Naive thymus-derived CD4-positive, alpha-beta T cell (primary cell): ENCODE data around the gene SELPLG. TPM values are rescaled to one million over a fixed set of nuclear protein-coding genes. Genes with fewer than 3 reads are reported as not detected.
"Not testable (repeated sequence)": the region's sequence is repeated elsewhere in the genome, so short reads cannot be mapped to it uniquely, and the experiment has no call there.

Source experiments
- ATAC-seq: fragments of 150-1000 bp; cut with Tn5 transposase; 2 replicates; pipeline ENCODE4 v1.10.0; 2021; ENCODE audit warnings: mild to moderate bottlenecking, moderate library complexity
- CTCF ChIA-PET: fragments of 350-600 bp; sonication (Branson Sonifier 250); formaldehyde crosslinking; loops from one replicate; lab custom pipeline; 2021; ENCODE audit warnings: antibody characterized with exemption; lab: Charles Lee
- POLR2A ChIA-PET: fragments of 350-600 bp; sonication (Branson Sonifier 250); formaldehyde crosslinking; loops from one replicate; lab custom pipeline; 2021; ENCODE audit warnings: antibody characterized with exemption, inconsistent platforms; lab: Charles Lee
- DNase-seq, 9 donors: peaks; one replicate each; pipeline versions ENCODE4 v3.0.0 to v3.0.0-alpha.2; 2020 to 2022; ENCODE audit warnings: mixed read lengths in 1 of 9
- H3K27ac ChIP-seq: one replicate; pipeline ENCODE4 v1.7.0; 2013; ENCODE audit warnings: mild to moderate bottlenecking, low read depth, low read length, moderate library complexity
- H3K27me3 ChIP-seq, 2 donors: one replicate each; pipeline ENCODE4 v1.7.0; 2013; ENCODE audit warnings: low read length in 2 of 2, mild to moderate bottlenecking in 2 of 2, moderate library complexity in 2 of 2; ENCODE audit not compliant: control insufficient read depth in 2 of 2, insufficient read depth in 2 of 2
- H3K36me3 ChIP-seq, 3 experiments: 1 replicate in 2 of 3; 2 replicates in 1 of 3; pipeline ENCODE4 v1.7.0; 2013; ENCODE audit warnings: low read length in 3 of 3, mild to moderate bottlenecking in 3 of 3, moderate library complexity in 1 of 3; ENCODE audit not compliant: insufficient read depth in 3 of 3, control insufficient read depth in 2 of 3
- H3K4me1 ChIP-seq, 2 donors: one replicate each; pipeline ENCODE4 v1.7.0; 2013; ENCODE audit warnings: low read length in 2 of 2, mild to moderate bottlenecking in 2 of 2, moderate library complexity in 1 of 2; ENCODE audit not compliant: control insufficient read depth in 2 of 2, insufficient read depth in 2 of 2
- H3K4me3 ChIP-seq: 2 replicates; pipeline ENCODE4 v1.7.0; 2013; ENCODE audit warnings: mild to moderate bottlenecking, low read length
- H3K9me3 ChIP-seq, 3 experiments: 1 replicate in 2 of 3; 2 replicates in 1 of 3; pipeline ENCODE4 v1.7.0; 2013; ENCODE audit warnings: low read length in 3 of 3; ENCODE audit not compliant: control insufficient read depth in 2 of 3
- H3K27ac Mint-ChIP-seq, 9 donors: one replicate each; pipeline ENCODE4 v1.8.0; 2020 to 2022; ENCODE audit warnings: mixed read lengths in 9 of 9, mild to moderate bottlenecking in 8 of 9, moderate library complexity in 5 of 9, inconsistent platforms in 2 of 9
- H3K27me3 Mint-ChIP-seq, 5 donors: one replicate each; pipeline ENCODE4 v1.8.0; 2021 to 2022; ENCODE audit warnings: mixed read lengths in 5 of 5, mild to moderate bottlenecking in 1 of 5
- H3K36me3 Mint-ChIP-seq, 5 donors: one replicate each; pipeline ENCODE4 v1.8.0; 2020 to 2022; ENCODE audit warnings: mixed read lengths in 5 of 5, mild to moderate bottlenecking in 3 of 5, inconsistent platforms in 1 of 5
- H3K4me1 Mint-ChIP-seq, 7 donors: one replicate each; pipeline ENCODE4 v1.8.0; 2020 to 2022; ENCODE audit warnings: mixed read lengths in 7 of 7, mild to moderate bottlenecking in 3 of 7, inconsistent platforms in 1 of 7
- H3K4me3 Mint-ChIP-seq, 10 donors: one replicate each; pipeline ENCODE4 v1.8.0; 2020 to 2022; ENCODE audit warnings: mild to moderate bottlenecking in 10 of 10, mixed read lengths in 10 of 10, moderate library complexity in 6 of 10, inconsistent platforms in 2 of 10
- H3K9me3 Mint-ChIP-seq, 11 donors: one replicate each; pipeline ENCODE4 v1.8.0; 2020 to 2022; ENCODE audit warnings: mixed read lengths in 11 of 11, mild to moderate bottlenecking in 4 of 11, inconsistent platforms in 1 of 11, moderate library complexity in 1 of 11
- intact Hi-C, 2 donors: fragments of 100-400 bp; cut with micrococcal nuclease; formaldehyde crosslinking; loops; one replicate each; pipeline ENCODE4 v1.15.1; 2023
- polyA plus RNA-seq, 2 donors: library from polyadenylated mRNA; unstranded; fragments of 300-500 nt; fragmentation: Illumina TruSeq; gene quantifications; one replicate each; pipeline ENCODE4 v1.2.3, GENCODE V29; 2021
- total RNA-seq, 6 experiments: library from RNA in 5 of 6; stranded (reverse) in 5 of 6; gene quantifications; 1 replicate in 5 of 6; 2 replicates in 1 of 6; pipeline ENCODE4 v1.2.3 and lab custom pipeline; 2021 to 2026

Gene SELPLG
- total and polyA plus RNA-seq, 7 experiments from 2014 or later: 54.3 to 831 (median 161) TPM

GRCh38 chr12:108619369-108620160, 14.1 kb downstream of the SELPLG start:
- H3K4me3 Mint-ChIP-seq: peak overlapping the region in 1 of 10 donors; percentile 53
- H3K36me3 Mint-ChIP-seq: peaks cover 4 to 56% (median 26%) of the 10 kb centered on the region in 5 donors
- H3K4me3 ChIP-seq: no peak overlapping the region
- peaks cover 0 to 12% (median 0%) of the 10 kb centered on the region in 11 donors for H3K9me3 Mint-ChIP-seq
- H3K27ac ChIP-seq: no peak overlapping the region
- peaks cover 20 to 44% (median 31%) of the 10 kb centered on the region in 3 experiments for H3K36me3 ChIP-seq
- ATAC-seq (no peak), DNase-seq (no peak)
- peaks cover 50 to 84% (median 70%) of the 10 kb centered on the region in 7 donors for H3K4me1 Mint-ChIP-seq
- H3K27ac Mint-ChIP-seq: peak overlapping the region; percentile 1 to 92 (median 78)
- H3K9me3 ChIP-seq: no peaks in the 10 kb centered on the region
- intact Hi-C loops: loop anchor here (2.0 to 10.0 kb wide), 8 partner anchors 43 to 857 kb away; partner anchors contain the start of genes PRDM4 (in 2 of the 2), CORO1C (in 1 of the 2), FICD (in 1 of the 2) and SSH1 (in 1 of the 2)
- ChIA-PET CTCF (interaction anchor here (0.6 to 8.1 kb wide), 8 partner anchors 10 to 184 kb away, joined by 3 to 149 read pairs (median 16); partner anchors contain the start of genes ISCU and SELPLG), POLR2A (interaction anchor here (0.6 to 10.5 kb wide), 3 partner anchors 12 to 54 kb away, joined by 3 to 132 read pairs (median 110); partner anchors contain the start of genes ISCU and SELPLG)
- H3K27me3 ChIP-seq: no peaks in the 10 kb centered on the region
- peaks cover 34 to 44% of the 10 kb centered on the region in 2 donors for H3K4me1 ChIP-seq
- H3K27me3 Mint-ChIP-seq: no peaks in the 10 kb centered on the region

- intact Hi-C loops: loop anchor here (1.0 to 10.0 kb wide), 17 partner anchors 13 to 857 kb away; partner anchors contain the start of genes PRDM4 (in 2 of the 2), CORO1C (in 1 of the 2), FICD (in 1 of the 2) and SELPLG (in 1 of the 2)
- not testable (repeated sequence) for H3K27me3 ChIP-seq, H3K4me3 ChIP-seq, H3K9me3 ChIP-seq, ATAC-seq, H3K27me3 Mint-ChIP-seq, DNase-seq
- Mint-ChIP-seq H3K4me1 (peaks cover 48 to 78% (median 70%) of the 10 kb centered on the region in 7 donors), H3K9me3 (peaks cover 0 to 12% (median 0%) of the 10 kb centered on the region in 11 donors), H3K4me3 (peak overlapping the region in 2 of 10 donors; percentile 33 to 53), H3K36me3 (peaks cover 4 to 57% (median 26%) of the 10 kb centered on the region in 5 donors), H3K27ac (peak overlapping the region in 8 of 9 donors; percentile 12 to 92 (median 79))
- peak overlapping the region; percentile 65 for H3K27ac ChIP-seq
- H3K4me1 ChIP-seq: peaks cover 34 to 44% of the 10 kb centered on the region in 2 donors
- CTCF ChIA-PET: interaction anchor here (0.6 to 8.1 kb wide), 14 partner anchors 9 to 184 kb away, joined by 3 to 149 read pairs (median 11); partner anchors contain the start of genes ISCU, SART3 and SELPLG
- peaks cover 20 to 39% (median 30%) of the 10 kb centered on the region in 3 experiments for H3K36me3 ChIP-seq
- POLR2A ChIA-PET: interaction anchor here (0.6 to 10.5 kb wide), 5 partner anchors 13 to 58 kb away, joined by 3 to 132 read pairs (median 14); partner anchors contain the start of genes ISCU, SART3 and SELPLG
Measured at GRCh38 chr12:108618953-108619274, 14.8 kb downstream of the SELPLG start.

- peaks cover 0 to 12% (median 0%) of the 10 kb centered on the region in 11 donors for H3K9me3 Mint-ChIP-seq
- H3K4me3 ChIP-seq: no peak overlapping the region
- H3K27me3 Mint-ChIP-seq: no peaks in the 10 kb centered on the region
- H3K27ac ChIP-seq: peak overlapping the region; percentile 65
- intact Hi-C loops: loop anchor here (1.0 to 10.0 kb wide), 17 partner anchors 14 to 856 kb away; partner anchors contain the start of genes PRDM4 (in 2 of the 2), CORO1C (in 1 of the 2), FICD (in 1 of the 2) and SELPLG (in 1 of the 2)
- peaks cover 18 to 33% (median 24%) of the 10 kb centered on the region in 3 experiments for H3K36me3 ChIP-seq
- H3K27me3 ChIP-seq: no peaks in the 10 kb centered on the region
- H3K4me1 ChIP-seq: peaks cover 34 to 42% of the 10 kb centered on the region in 2 donors
- DNase-seq (peak; percentile 61 to 81 (median 74)), ATAC-seq (peak; percentile 72)
- CTCF ChIA-PET: interaction anchor here (0.6 to 8.1 kb wide), 24 partner anchors 9 to 199 kb away, joined by 3 to 149 read pairs (median 6); partner anchors contain the start of genes ISCU, SART3 and SELPLG
- no peaks in the 10 kb centered on the region for H3K9me3 ChIP-seq
- H3K27ac Mint-ChIP-seq: peak overlapping the region; percentile 67 to 92 (median 79)
- peaks cover 4 to 51% (median 22%) of the 10 kb centered on the region in 5 donors for H3K36me3 Mint-ChIP-seq
- POLR2A ChIA-PET: interaction anchor here (0.6 to 10.5 kb wide), 11 partner anchors 14 to 61 kb away, joined by 3 to 132 read pairs (median 5); partner anchors contain the start of genes ISCU, SART3 and SELPLG
- peak overlapping the region in 8 of 10 donors; percentile 13 to 54 (median 34) for H3K4me3 Mint-ChIP-seq
- peaks cover 44 to 72% (median 64%) of the 10 kb centered on the region in 7 donors for H3K4me1 Mint-ChIP-seq
Measured at GRCh38 chr12:108618079-108618952, 15.4 kb downstream of the SELPLG start.

- ChIA-PET CTCF (interaction anchor here (0.5 to 8.1 kb wide), 23 partner anchors 8 to 931 kb away, joined by 3 to 149 read pairs (median 6); partner anchors contain the start of genes ISCU, PWP1, SART3 and SELPLG), POLR2A (interaction anchor here (0.6 to 10.5 kb wide), 10 partner anchors 15 to 57 kb away, joined by 3 to 132 read pairs (median 6); partner anchors contain the start of genes ISCU, SART3 and SELPLG)
- DNase-seq (peak in 7 of 9 donors; percentile 23 to 84 (median 48)), ATAC-seq (peak; percentile 88)
- Mint-ChIP-seq H3K9me3 (peaks cover 0 to 12% (median 0%) of the 10 kb centered on the region in 11 donors), H3K4me3 (peak overlapping the region; percentile 12 to 70 (median 52)), H3K27ac (peak overlapping the region; percentile 78 to 93 (median 89)), H3K4me1 (peaks cover 37 to 63% (median 56%) of the 10 kb centered on the region in 7 donors), H3K27me3 (no peaks in the 10 kb centered on the region), H3K36me3 (peaks cover 0 to 45% (median 18%) of the 10 kb centered on the region in 5 donors)
- intact Hi-C loops: loop anchor here (1.0 to 10.0 kb wide), 6 partner anchors 11 to 855 kb away; partner anchors contain the start of genes PRDM4 (in 2 of the 2), SSH1 (in 1 of the 2) and UNG (in 1 of the 2)
- Histone ChIP-seq H3K9me3 (no peaks in the 10 kb centered on the region), H3K36me3 (peaks cover 7 to 22% (median 17%) of the 10 kb centered on the region in 3 experiments), H3K27ac (peak overlapping the region; percentile 57), H3K4me1 (peaks cover 26 to 31% of the 10 kb centered on the region in 2 donors), H3K27me3 (no peaks in the 10 kb centered on the region), H3K4me3 (no peak overlapping the region)
Measured at GRCh38 chr12:108616941-108617858, 16.5 kb downstream of the SELPLG start.
